SK-N-SH treated with all-trans-retinoic acid at 6 μM for 48 hours (cell line): Measurements from ENCODE around the gene BNC2.

Experiments
- ATAC-seq: fragments of 200-7000 bp; cut with Tn5 transposase; 3 replicates; pipeline ENCODE4 v1.9.1; 2020; ENCODE audit warnings: mild to moderate bottlenecking, moderate library complexity
- ARNTL ChIP-seq: fragments of 450-650 bp; formaldehyde crosslinking; IDR thresholded peaks from 2 replicates; pipeline ENCODE4 v1.5.0; 2020; ENCODE audit warnings: low read depth, mild to moderate bottlenecking, moderate library complexity, borderline replicate concordance
- BACH2 ChIP-seq: fragments of 250-450 bp; sonication (Bioruptor Pico); IDR thresholded peaks from 2 replicates; pipeline ENCODE4 v1.9.0; 2021; ENCODE audit warnings: mild to moderate bottlenecking, borderline replicate concordance
- CREB5 ChIP-seq: fragments of 250-450 bp; sonication (Bioruptor Pico); IDR thresholded peaks from 2 replicates; pipeline ENCODE4 v1.5.1; 2020; ENCODE audit warnings: low read depth, mild to moderate bottlenecking, moderate library complexity
- CSDC2 ChIP-seq: fragments of 250-450 bp; sonication (Bioruptor Pico); IDR thresholded peaks from 2 replicates; pipeline ENCODE4 v1.5.0; 2020; ENCODE audit warnings: mild to moderate bottlenecking, moderate library complexity
- ESRRG ChIP-seq: fragments of 250-450 bp; sonication (Bioruptor Pico); IDR thresholded peaks from 2 replicates; pipeline ENCODE4 v1.6.1; 2021; ENCODE audit warnings: mild to moderate bottlenecking
- GLIS3 ChIP-seq: fragments of 250-450 bp; sonication (Bioruptor Pico); IDR thresholded peaks from 2 replicates; pipeline ENCODE4 v1.5.0; 2020; ENCODE audit warnings: mild to moderate bottlenecking, moderate library complexity
- ISL1 ChIP-seq: fragments of 250-450 bp; sonication (Bioruptor Pico); IDR thresholded peaks from 2 replicates; pipeline ENCODE4 v2.1.2; 2022; ENCODE audit warnings: mild to moderate bottlenecking, moderate library complexity
- OSR1 ChIP-seq: fragments of 250-450 bp; sonication (Bioruptor Pico); IDR thresholded peaks from 2 replicates; pipeline ENCODE4 v1.8.0; 2022; ENCODE audit warnings: moderate library complexity, mild to moderate bottlenecking, inconsistent platforms
- POU6F1 ChIP-seq: fragments of 250-450 bp; sonication (Bioruptor Pico); IDR thresholded peaks from 2 replicates; pipeline ENCODE4 v1.8.0; 2021; ENCODE audit warnings: low read depth, mild to moderate bottlenecking, moderate library complexity, borderline replicate concordance
- PPARA ChIP-seq: fragments of 250-450 bp; sonication (Bioruptor Pico); IDR thresholded peaks from 2 replicates; pipeline ENCODE4 v1.5.0; 2020; ENCODE audit warnings: mild to moderate bottlenecking, borderline replicate concordance
- RARB ChIP-seq: fragments of 250-450 bp; sonication (Bioruptor Pico); IDR thresholded peaks from 2 replicates; pipeline ENCODE4 v1.8.0; 2021; ENCODE audit warnings: mild to moderate bottlenecking, moderate library complexity
- SNAI2 ChIP-seq: fragments of 250-450 bp; sonication (Bioruptor Pico); IDR thresholded peaks from 2 replicates; pipeline ENCODE4 v1.5.0; 2020; ENCODE audit warnings: mild to moderate bottlenecking, moderate library complexity
- TCF4 ChIP-seq: fragments of 250-450 bp; sonication (Bioruptor Pico); IDR thresholded peaks from 2 replicates; pipeline ENCODE4 v1.8.0; 2021; ENCODE audit warnings: mild to moderate bottlenecking, moderate library complexity, borderline replicate concordance
- TOX ChIP-seq: fragments of 250-450 bp; sonication (Bioruptor Pico); IDR thresholded peaks from 2 replicates; pipeline ENCODE4 v1.8.0; 2021; ENCODE audit warnings: mild to moderate bottlenecking, moderate library complexity, borderline replicate concordance
- ZC3H10 ChIP-seq: fragments of 250-450 bp; sonication (Bioruptor Pico); IDR thresholded peaks from 2 replicates; pipeline ENCODE4 v1.5.1; 2021; ENCODE audit warnings: mild to moderate bottlenecking, moderate library complexity
- ZFP30 ChIP-seq: fragments of 450-650 bp; formaldehyde crosslinking; IDR thresholded peaks from 2 replicates; pipeline ENCODE4 v1.5.0; 2022; ENCODE audit warnings: mild to moderate bottlenecking, moderate library complexity
- ZNF565 ChIP-seq: fragments of 450-650 bp; formaldehyde crosslinking; conservative IDR thresholded peaks from 2 replicates; pipeline ENCODE4 v1.5.0; 2020; ENCODE audit warnings: low read depth, mild to moderate bottlenecking, moderate library complexity
- ZNF70 ChIP-seq: fragments of 450-650 bp; formaldehyde crosslinking; IDR thresholded peaks from 2 replicates; pipeline ENCODE4 v1.5.0; 2020; ENCODE audit warnings: mild to moderate bottlenecking, moderate library complexity
- TF ChIP-seq, protein P1 (sequence below): fragments of 250-450 bp; sonication (Bioruptor Pico); IDR thresholded peaks from 2 replicates; pipeline ENCODE4 v1.5.0; 2020; ENCODE audit warnings: mild to moderate bottlenecking, moderate library complexity
- TF ChIP-seq, protein P2 (sequence below): fragments of 250-450 bp; sonication (Bioruptor Pico); IDR thresholded peaks from 2 replicates; pipeline ENCODE4 v1.8.0; 2020; ENCODE audit warnings: mild to moderate bottlenecking, moderate library complexity, borderline replicate concordance

Gene BNC2

DNA sequence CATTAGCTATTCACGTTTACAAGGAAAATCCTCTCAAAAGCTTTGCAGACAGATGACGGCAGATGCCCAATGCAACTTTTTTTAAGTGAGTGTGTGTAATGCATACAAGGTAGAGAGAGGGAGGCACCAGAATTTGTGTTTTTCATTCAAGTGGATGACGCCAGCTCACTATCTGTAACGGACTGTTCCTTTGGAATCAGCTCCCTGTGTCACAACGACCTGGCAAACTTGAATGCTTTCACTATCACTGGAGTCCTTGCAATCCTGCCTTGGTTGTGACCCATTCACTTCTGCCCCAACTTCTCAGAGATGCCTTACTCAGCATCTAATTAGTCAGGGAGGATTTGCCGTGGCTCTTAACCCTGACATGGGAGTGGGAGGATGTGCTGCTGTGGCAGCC lies 148.5 kb downstream of the BNC2 start (continued):
- TF ChIP-seq, protein P1, sequence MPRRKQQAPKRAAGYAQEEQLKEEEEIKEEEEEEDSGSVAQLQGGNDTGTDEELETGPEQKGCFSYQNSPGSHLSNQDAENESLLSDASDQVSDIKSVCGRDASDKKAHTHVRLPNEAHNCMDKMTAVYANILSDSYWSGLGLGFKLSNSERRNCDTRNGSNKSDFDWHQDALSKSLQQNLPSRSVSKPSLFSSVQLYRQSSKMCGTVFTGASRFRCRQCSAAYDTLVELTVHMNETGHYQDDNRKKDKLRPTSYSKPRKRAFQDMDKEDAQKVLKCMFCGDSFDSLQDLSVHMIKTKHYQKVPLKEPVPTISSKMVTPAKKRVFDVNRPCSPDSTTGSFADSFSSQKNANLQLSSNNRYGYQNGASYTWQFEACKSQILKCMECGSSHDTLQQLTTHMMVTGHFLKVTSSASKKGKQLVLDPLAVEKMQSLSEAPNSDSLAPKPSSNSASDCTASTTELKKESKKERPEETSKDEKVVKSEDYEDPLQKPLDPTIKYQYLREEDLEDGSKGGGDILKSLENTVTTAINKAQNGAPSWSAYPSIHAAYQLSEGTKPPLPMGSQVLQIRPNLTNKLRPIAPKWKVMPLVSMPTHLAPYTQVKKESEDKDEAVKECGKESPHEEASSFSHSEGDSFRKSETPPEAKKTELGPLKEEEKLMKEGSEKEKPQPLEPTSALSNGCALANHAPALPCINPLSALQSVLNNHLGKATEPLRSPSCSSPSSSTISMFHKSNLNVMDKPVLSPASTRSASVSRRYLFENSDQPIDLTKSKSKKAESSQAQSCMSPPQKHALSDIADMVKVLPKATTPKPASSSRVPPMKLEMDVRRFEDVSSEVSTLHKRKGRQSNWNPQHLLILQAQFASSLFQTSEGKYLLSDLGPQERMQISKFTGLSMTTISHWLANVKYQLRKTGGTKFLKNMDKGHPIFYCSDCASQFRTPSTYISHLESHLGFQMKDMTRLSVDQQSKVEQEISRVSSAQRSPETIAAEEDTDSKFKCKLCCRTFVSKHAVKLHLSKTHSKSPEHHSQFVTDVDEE (CRISPR knock-in tag) = no peak

DNA sequence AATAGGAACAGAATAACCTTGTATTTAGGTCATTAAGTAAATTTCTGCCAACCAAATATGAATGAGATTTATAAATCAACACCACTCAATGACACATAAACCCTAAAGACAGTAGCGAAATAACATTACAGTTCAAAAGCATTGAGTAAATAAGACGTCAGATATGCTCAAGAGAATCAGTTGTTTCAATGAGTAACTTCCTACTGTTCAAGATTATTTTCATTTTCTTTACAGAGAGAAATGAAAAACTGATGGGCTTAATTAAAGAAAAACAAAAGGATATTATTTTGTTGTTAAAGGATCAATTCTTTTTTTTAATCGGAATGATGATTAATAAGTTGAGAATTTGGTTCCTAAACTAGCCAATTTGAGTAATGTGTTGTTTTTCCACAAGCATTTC lies 150.1 kb downstream of the BNC2 start:
- TF ChIP-seq, protein P2, sequence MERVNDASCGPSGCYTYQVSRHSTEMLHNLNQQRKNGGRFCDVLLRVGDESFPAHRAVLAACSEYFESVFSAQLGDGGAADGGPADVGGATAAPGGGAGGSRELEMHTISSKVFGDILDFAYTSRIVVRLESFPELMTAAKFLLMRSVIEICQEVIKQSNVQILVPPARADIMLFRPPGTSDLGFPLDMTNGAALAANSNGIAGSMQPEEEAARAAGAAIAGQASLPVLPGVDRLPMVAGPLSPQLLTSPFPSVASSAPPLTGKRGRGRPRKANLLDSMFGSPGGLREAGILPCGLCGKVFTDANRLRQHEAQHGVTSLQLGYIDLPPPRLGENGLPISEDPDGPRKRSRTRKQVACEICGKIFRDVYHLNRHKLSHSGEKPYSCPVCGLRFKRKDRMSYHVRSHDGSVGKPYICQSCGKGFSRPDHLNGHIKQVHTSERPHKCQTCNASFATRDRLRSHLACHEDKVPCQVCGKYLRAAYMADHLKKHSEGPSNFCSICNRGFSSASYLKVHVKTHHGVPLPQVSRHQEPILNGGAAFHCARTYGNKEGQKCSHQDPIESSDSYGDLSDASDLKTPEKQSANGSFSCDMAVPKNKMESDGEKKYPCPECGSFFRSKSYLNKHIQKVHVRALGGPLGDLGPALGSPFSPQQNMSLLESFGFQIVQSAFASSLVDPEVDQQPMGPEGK = no peak
- TF ChIP-seq ZC3H10 (CRISPR knock-in tag) = no peak
- TF ChIP-seq POU6F1 = no peak
- TF ChIP-seq RARB = no peak
- TF ChIP-seq, protein P1 (CRISPR knock-in tag) = no peak
- no peak for TF ChIP-seq GLIS3 (CRISPR knock-in tag)
- no peak for TF ChIP-seq ARNTL
- TF ChIP-seq SNAI2 (CRISPR knock-in tag) = no peak
- TF ChIP-seq ZNF70 (CRISPR knock-in tag) = no peak
- no peak for TF ChIP-seq CREB5 (CRISPR knock-in tag)
- no peak for TF ChIP-seq ZFP30 (CRISPR knock-in tag)
- TF ChIP-seq, all 23 proteins: peak for 0
- ATAC-seq = no peak

DNA sequence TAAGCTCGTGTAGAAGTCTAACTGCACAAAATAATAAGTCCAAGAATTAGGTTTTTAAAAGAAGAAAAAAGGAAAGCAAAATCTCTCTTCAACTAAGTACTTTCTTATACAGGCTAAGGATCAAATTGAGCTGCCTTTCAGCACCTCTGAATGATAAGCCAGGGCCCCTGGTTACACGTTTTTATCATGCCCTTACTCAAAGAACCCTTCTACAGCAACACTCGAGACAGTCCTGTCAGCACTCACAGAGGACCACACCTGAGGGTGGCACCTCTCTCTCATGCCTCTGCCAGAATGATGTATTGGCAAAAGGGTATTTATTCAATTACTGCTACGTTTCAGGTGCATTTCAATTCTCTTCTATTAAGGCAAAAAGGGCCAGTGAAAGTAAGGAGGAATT lies 150.5 kb downstream of the BNC2 start:
- no peak for TF ChIP-seq ZFP30 (CRISPR knock-in tag)
- TF ChIP-seq ISL1 (CRISPR knock-in tag) = no peak
- no peak for TF ChIP-seq CSDC2
- TF ChIP-seq TOX (CRISPR knock-in tag) = no peak
- no peak for TF ChIP-seq OSR1 (CRISPR knock-in tag)
- TF ChIP-seq BACH2 (CRISPR knock-in tag) = no peak
- no peak for TF ChIP-seq GLIS3 (CRISPR knock-in tag)
- no peak for TF ChIP-seq ZNF565 (CRISPR knock-in tag)
- TF ChIP-seq RARB = no peak
- TF ChIP-seq TCF4 = no peak
- peak; percentile 33; the same call in 2 of the 3 replicates for ATAC-seq

DNA sequence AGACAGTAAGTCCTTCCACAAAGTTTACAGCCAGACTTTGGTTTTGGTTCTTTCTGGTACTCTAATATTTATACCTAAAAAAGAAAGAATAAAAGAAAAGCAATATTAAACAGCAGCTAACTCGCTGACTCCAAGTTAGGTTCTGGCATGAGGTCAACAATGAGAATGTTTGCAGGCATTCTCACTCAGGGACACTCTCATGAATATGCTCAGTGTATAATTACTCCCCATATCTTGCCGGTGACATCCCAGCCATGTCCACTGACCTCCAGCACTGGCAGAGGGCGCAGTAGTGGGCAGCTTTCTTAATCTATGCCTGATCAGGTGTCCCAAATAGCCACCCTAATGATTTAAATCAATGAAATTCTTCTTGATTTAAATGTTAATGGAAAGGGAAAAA lies 151.5 kb downstream of the BNC2 start:
- ATAC-seq = no peak
- TF ChIP-seq ESRRG (CRISPR knock-in tag) = no peak
- TF ChIP-seq BACH2 (CRISPR knock-in tag) = no peak
- no peak for TF ChIP-seq GLIS3 (CRISPR knock-in tag)
- no peak for TF ChIP-seq CSDC2
- TF ChIP-seq, protein P1 (CRISPR knock-in tag) = no peak
- no peak for TF ChIP-seq ZNF565 (CRISPR knock-in tag)
- TF ChIP-seq PPARA (CRISPR knock-in tag) = no peak
- TF ChIP-seq RARB = no peak
- TF ChIP-seq CREB5 (CRISPR knock-in tag) = no peak
- no peak for TF ChIP-seq TOX (CRISPR knock-in tag)
- TF ChIP-seq ZFP30 (CRISPR knock-in tag) = no peak
